HFF-Myc (cell line): Measurements from ENCODE around the gene NOVA2.

Experiments
- DNase-seq: peaks from one replicate; pipeline ENCODE4 v3.0.0-alpha.2; 2011; ENCODE audit warnings: low read depth; ENCODE audit errors: extremely low read depth
- H3K4me3 ChIP-seq: replicated peaks from 2 replicates; pipeline ENCODE4 v1.5.1; 2011; ENCODE audit warnings: low read depth, mild to moderate bottlenecking, control low read depth, low read length
- TF ChIP-seq, protein P1 (sequence below): IDR thresholded peaks from 2 replicates; pipeline ENCODE4 v1.5.1; 2012; ENCODE audit warnings: mild to moderate bottlenecking, low read depth, low read length, control low read depth; ENCODE audit errors: missing control alignments

Gene NOVA2

DNA sequence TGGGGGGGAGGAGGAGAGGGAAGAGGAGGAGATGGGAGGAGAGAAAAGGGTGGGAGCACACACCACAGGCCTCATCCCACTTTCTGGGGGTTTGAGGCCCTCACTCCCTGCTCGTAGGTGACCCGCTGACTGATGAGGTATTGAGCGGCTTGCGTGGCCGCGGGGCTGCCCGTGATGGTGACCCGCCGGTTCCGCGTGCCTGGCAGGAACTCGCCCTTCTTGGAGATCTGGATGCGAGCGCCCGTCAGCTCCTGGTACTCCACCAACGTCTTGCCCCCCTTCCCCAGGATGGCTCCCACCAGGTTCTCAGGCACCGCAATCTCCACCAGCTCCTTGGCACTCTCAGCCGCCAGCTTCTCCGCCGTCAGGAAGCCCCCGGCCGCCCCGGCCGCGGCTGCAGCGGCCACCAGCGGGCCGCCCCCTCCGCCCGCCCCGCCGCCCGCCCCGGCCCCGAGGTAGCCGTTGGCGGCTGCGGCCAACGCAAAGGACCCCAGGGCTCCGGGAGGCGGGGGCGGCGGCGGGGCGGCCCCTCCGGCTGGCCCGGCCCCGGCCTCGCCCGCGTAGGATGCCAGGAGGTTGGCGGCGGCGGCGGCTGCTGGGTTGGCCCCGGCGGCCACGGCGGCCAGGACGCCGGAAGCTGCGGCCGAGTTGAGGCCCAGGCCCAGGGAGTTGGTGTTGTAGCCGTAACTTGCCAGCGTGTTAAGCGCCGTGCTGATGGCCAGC, 33.7 kb downstream of the NOVA2 start:
- TF ChIP-seq, protein P1, sequence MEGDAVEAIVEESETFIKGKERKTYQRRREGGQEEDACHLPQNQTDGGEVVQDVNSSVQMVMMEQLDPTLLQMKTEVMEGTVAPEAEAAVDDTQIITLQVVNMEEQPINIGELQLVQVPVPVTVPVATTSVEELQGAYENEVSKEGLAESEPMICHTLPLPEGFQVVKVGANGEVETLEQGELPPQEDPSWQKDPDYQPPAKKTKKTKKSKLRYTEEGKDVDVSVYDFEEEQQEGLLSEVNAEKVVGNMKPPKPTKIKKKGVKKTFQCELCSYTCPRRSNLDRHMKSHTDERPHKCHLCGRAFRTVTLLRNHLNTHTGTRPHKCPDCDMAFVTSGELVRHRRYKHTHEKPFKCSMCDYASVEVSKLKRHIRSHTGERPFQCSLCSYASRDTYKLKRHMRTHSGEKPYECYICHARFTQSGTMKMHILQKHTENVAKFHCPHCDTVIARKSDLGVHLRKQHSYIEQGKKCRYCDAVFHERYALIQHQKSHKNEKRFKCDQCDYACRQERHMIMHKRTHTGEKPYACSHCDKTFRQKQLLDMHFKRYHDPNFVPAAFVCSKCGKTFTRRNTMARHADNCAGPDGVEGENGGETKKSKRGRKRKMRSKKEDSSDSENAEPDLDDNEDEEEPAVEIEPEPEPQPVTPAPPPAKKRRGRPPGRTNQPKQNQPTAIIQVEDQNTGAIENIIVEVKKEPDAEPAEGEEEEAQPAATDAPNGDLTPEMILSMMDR, result no peak
- no peak for DNase-seq

DNA sequence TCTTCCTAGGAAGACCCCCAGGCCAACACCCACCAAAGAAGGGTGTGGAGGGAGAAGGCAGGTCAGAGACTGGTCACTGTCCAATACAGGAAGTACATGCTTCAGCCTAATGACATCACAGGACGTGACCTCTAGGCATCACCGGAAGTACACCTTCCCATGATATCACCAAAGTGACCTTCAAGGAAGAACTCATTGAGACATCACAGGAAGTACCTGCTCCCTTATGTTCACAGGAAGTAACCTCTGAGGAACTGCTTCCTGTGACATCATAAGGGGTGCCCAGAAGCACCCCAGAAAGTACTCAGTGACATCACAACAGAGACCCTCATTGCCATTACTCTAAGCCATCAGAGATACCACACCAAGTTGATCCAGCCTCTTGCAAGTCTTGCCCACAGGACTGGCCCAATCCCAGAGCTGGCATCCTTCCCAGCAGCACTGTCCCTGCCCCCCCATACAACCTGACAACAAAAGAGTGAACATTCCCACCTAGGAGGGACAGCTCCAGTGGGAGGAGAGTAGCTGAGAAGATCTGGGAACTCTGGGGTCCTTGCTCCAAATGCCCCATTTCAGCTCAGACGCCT, 34.8 kb downstream of the NOVA2 start:
- DNase-seq, result no peak
- TF ChIP-seq, protein P1, result no peak

More for the DNA sequence above, 33.7 kb downstream of the NOVA2 start:
- H3K4me3 ChIP-seq, result no peak overlapping the region

DNA sequence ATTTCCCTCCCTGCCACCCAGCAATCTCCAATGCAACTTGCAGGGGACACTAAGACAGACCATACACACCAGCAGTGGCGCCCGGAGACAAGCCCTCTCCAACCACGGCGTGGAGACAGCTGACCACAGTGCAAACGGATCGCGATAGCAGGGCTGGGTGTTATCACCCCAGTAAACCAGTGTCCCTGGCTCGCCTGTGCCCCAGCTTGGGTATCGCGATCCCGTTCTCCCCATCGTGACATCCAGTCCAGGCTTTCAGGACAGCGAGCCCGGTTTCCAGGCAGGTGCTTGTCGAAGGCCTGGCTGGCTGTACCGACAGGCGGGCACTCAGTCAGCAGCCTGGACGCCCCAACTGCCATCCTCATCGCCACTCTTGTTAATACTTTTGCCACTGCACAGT, 38.4 kb downstream of the NOVA2 start:
- DNase-seq, result no peak
- no peak overlapping the region for H3K4me3 ChIP-seq
- TF ChIP-seq, protein P1, result no peak

More for the DNA sequence above, 34.8 kb downstream of the NOVA2 start:
- no peak overlapping the region for H3K4me3 ChIP-seq

DNA sequence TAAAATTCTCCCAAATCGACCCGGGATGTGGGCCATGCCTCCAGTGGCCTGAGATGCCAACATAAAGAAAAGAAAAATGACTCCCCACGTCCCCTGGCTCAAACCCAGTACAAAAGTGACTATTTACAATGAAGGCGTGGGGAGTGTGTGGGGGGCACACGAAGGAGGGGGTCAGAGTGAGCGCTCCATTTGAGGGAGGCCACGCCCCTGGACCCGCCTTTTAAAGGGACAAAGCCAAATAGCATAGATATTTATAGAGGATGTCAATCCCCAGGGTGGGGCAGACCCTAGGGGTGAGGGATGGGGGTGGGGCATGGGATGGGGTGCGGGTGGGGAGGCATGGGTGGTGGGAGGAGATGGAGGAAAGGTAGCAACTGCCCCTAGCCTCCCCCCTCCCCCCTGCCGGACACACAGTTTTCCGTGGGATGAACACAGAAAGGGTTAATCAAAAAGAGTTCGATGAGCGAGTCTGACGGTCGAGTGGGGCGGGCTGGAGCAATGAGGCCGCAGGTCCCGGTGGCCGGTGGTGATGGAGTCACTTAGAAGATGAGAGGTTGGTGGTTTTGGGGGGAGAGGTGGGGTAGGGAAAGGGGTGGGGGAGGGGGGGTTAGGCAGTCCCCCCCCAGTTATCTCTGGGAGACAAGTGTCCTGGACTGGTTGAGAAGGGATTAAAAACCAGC, 39.0 kb downstream of the NOVA2 start:
- TF ChIP-seq, protein P1, result no peak

DNA sequence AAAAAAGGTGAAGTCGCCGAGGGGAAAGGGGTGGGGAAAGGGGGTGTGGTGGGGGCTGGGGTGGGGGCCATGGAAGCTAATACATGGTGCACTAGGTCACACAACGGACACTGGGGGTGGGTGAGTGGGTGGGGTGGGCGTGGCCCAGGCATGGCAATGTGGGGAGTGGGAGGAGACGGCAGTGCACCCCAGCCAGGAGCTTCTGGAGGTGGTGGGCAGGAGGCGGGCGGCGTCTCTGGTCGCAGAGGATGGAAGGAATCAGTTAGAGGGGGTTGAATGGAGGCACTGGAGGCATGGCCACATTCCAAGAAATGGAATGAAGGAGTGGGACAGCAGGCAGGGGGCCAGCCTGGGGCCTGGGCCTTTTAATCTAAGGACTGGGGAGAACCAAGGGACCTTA, 39.9 kb downstream of the NOVA2 start:
- DNase-seq, result no peak
- no peak overlapping the region for H3K4me3 ChIP-seq
- TF ChIP-seq, protein P1, result no peak

More for the DNA sequence above, 39.0 kb downstream of the NOVA2 start:
- H3K4me3 ChIP-seq, result no peak overlapping the region
- DNase-seq, result no peak

DNA sequence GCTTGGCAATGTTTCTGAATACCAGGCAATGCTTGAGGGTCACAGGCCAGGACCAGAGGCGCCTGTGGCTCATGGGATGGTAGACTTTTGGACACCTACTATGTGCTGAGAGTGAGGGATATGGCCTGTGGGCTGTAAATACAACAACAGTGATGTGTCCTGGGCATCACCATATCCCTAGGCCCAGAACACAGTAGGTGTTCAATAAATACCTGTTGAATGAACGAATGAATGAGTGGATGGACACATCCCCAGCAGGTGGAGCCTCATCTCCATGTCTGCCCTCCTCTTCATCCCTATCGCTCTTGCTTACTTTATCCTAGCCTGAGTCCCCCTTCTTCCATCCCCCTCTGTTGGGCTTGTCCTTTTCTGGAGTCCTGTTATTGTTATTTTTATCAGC, 42.6 kb downstream of the NOVA2 start:
- TF ChIP-seq, protein P1, result no peak
- no peak for DNase-seq

More for the DNA sequence above, 42.6 kb downstream of the NOVA2 start:
- H3K4me3 ChIP-seq, result no peak overlapping the region
